Smooth muscle cell (in vitro differentiated cells): ENCODE results near the gene FHAD1. TPM values are rescaled to one million over a fixed set of nuclear protein-coding genes. Genes with fewer than 3 reads are reported as not detected.

ENCODE experiments used
- DNase-seq: peaks from one replicate; lab custom pipeline; 2025; ENCODE audit not compliant: unreplicated experiment; lab: John Stamatoyannopoulos, UW
- H2AFZ ChIP-seq: fragments of 200-600 bp; sonication (generic); 2 replicates; pipeline ENCODE4 v1.6.0; 2016; ENCODE audit warnings: antibody characterized with exemption, low read depth, mild to moderate bottlenecking
- H3F3A ChIP-seq: fragments of 200-600 bp; sonication (generic); 2 replicates; pipeline ENCODE4 v1.6.0; 2017; ENCODE audit warnings: antibody characterized with exemption, low read depth
- H3K27ac ChIP-seq: fragments of 200-600 bp; sonication (generic); 2 replicates; pipeline ENCODE4 v1.5.1; 2016; ENCODE audit warnings: low read depth, mild to moderate bottlenecking
- H3K27me3 ChIP-seq: fragments of 200-600 bp; sonication (generic); 2 replicates; pipeline ENCODE4 v1.6.1; 2016; ENCODE audit warnings: low read depth, mild to moderate bottlenecking
- H3K36me3 ChIP-seq: fragments of 200-600 bp; sonication (generic); 2 replicates; pipeline ENCODE4 v1.5.1; 2016; ENCODE audit warnings: low read depth
- H3K4me1 ChIP-seq: fragments of 200-600 bp; sonication (generic); 2 replicates; pipeline ENCODE4 v1.5.1; 2016; ENCODE audit warnings: low read depth
- H3K4me2 ChIP-seq: fragments of 200-600 bp; sonication (generic); 2 replicates; pipeline ENCODE4 v1.6.0; 2016; ENCODE audit warnings: mild to moderate bottlenecking
- H3K4me3 ChIP-seq: fragments of 200-600 bp; sonication (generic); 2 replicates; pipeline ENCODE4 v1.5.1; 2016; ENCODE audit warnings: mild to moderate bottlenecking
- H3K79me2 ChIP-seq: fragments of 200-600 bp; sonication (generic); 2 replicates; pipeline ENCODE4 v1.6.0; 2016; ENCODE audit warnings: low read depth, mild to moderate bottlenecking
- H3K9ac ChIP-seq: fragments of 200-600 bp; sonication (generic); 2 replicates; pipeline ENCODE4 v1.6.0; 2016; ENCODE audit warnings: low read depth
- H3K9me3 ChIP-seq: fragments of 200-600 bp; sonication (generic); replicated peaks from 2 replicates; pipeline ENCODE4 v1.5.1; 2016; ENCODE audit warnings: low read depth
- H4K20me1 ChIP-seq: fragments of 200-600 bp; sonication (generic); 2 replicates; pipeline ENCODE4 v1.6.0; 2016; ENCODE audit warnings: low read depth
- CTCF ChIP-seq: fragments of 200-600 bp; sonication (generic); IDR thresholded peaks from 2 replicates; pipeline ENCODE4 v1.5.1; 2017; ENCODE audit warnings: borderline replicate concordance, mild to moderate bottlenecking, antibody characterized with exemption; ENCODE audit not compliant: insufficient read depth, poor library complexity, severe bottlenecking
- WGBS: methylation state at CpG from one replicate; pipeline ENCODE4 v1.1.7; 2016; ENCODE audit warnings: low lambda C conversion rate; 5-methylcytosine and 5-hydroxymethylcytosine counted together
- polyA plus RNA-seq: library from polyadenylated mRNA; unstranded; fragments of >200 nt; fragmentation: Nextera tagmentation; extraction: Ambion mirVana; gene quantifications from 2 replicates; pipeline ENCODE4 v1.2.1, GENCODE V29; 2016
- total RNA-seq: library from RNA; depleted of rRNA; stranded (reverse); fragments of >200 nt; gene quantifications from 2 replicates; pipeline ENCODE4 v1.2.3, GENCODE V29; 2014

Gene FHAD1
- total and polyA plus RNA-seq, 2 experiments from 2014 or later: 0.33 TPM; not detected in 1

- Histone ChIP-seq H3K9ac (no peak overlapping the region), H3K27me3 (no peaks in the 10 kb centered on the region), H3K9me3 (no peaks in the 10 kb centered on the region), H3K4me2 (no peak overlapping the region), H3K4me3 (no peak overlapping the region), H2AFZ (no peak overlapping the region), H4K20me1 (peaks cover 30% of the 10 kb centered on the region), H3K27ac (no peak overlapping the region), H3F3A (peaks cover 3% of the 10 kb centered on the region), H3K79me2 (peaks cover 6% of the 10 kb centered on the region), H3K36me3 (no peaks in the 10 kb centered on the region), H3K4me1 (peaks cover 8% of the 10 kb centered on the region)
- no peak for DNase-seq
- TF ChIP-seq CTCF: no peak
- 93% methylated on average over 12 of the region's 12 CpGs for WGBS
Observed at GRCh38 chr1:15205586-15206346, 41.3 kb upstream of the FHAD1 start.

- Histone ChIP-seq H3K4me1 (peaks cover 5% of the 10 kb centered on the region), H4K20me1 (peaks cover 24% of the 10 kb centered on the region), H3K9ac (no peak overlapping the region), H3K79me2 (peaks cover 6% of the 10 kb centered on the region), H3K4me2 (no peak overlapping the region), H3K36me3 (no peaks in the 10 kb centered on the region), H3K9me3 (no peaks in the 10 kb centered on the region), H2AFZ (no peak overlapping the region), H3K4me3 (no peak overlapping the region), H3K27ac (no peak overlapping the region), H3K27me3 (no peaks in the 10 kb centered on the region), H3F3A (no peaks in the 10 kb centered on the region)
- no peak for TF ChIP-seq CTCF
- WGBS: 55% methylated on average over 8 of the region's 8 CpGs
- DNase-seq: no peak
Observed at GRCh38 chr1:15206418-15207030, 40.5 kb upstream of the FHAD1 start.

- H4K20me1 ChIP-seq: peaks cover 20% of the 10 kb centered on the region
- TF ChIP-seq CTCF: no peak
- no peaks in the 10 kb centered on the region for H3K27me3 ChIP-seq
- H3K4me2 ChIP-seq: no peak overlapping the region
- H3K4me3 ChIP-seq: no peak overlapping the region
- H3K4me1 ChIP-seq: peaks cover 4% of the 10 kb centered on the region
- WGBS: 80% methylated on average over 25 of the region's 25 CpGs
- DNase-seq: no peak
- H3K27ac ChIP-seq: no peak overlapping the region
- peaks cover 6% of the 10 kb centered on the region for H3K79me2 ChIP-seq
- no peak overlapping the region for H3K9ac ChIP-seq
- H3F3A ChIP-seq: no peaks in the 10 kb centered on the region
- no peaks in the 10 kb centered on the region for H3K36me3 ChIP-seq
- no peaks in the 10 kb centered on the region for H3K9me3 ChIP-seq
- no peak overlapping the region for H2AFZ ChIP-seq
Observed at GRCh38 chr1:15207031-15207828, 39.8 kb upstream of the FHAD1 start.
